Lower leg skin (tissue), 3 donors: ENCODE results near the gene CR1L.

Source experiments
- CTCF ChIP-seq, 3 donors: fragments of 450-650 bp; IDR thresholded peaks; one replicate each; pipeline ENCODE4 v1.5.1; 2016; ENCODE audit warnings: antibody characterized with exemption in 3 of 3, mild to moderate bottlenecking in 3 of 3, moderate library complexity in 2 of 3
- POLR2A ChIP-seq, 2 donors: fragments of 450-650 bp; IDR thresholded peaks; one replicate each; pipeline ENCODE4 v1.6.1; 2016 to 2017; ENCODE audit warnings: antibody characterized with exemption in 2 of 2, mild to moderate bottlenecking in 1 of 2, moderate library complexity in 1 of 2

GRCh38 chr1:207754011-207754410 lies 109.1 kb downstream of the CR1L start:
- TF ChIP-seq POLR2A (IDR thresholded peaks at IDR 0.05) (no peak), CTCF (IDR thresholded peaks at IDR 0.05) (no peak)
